Stimulated activated CD4-positive, alpha-beta T cell treated with anti-CD3 and anti-CD28 coated beads, Interleukin-2, amount 100 ng/mL, for 24 hours (primary cell): ENCODE data around the gene TPSG1.
"Not testable (repeated sequence)": the region's sequence is repeated elsewhere in the genome, so short reads cannot be mapped to it uniquely, and the experiment has no call there.

Source experiments
- DNase-seq, 2 donors: peaks; one replicate each; pipeline ENCODE4 v3.0.0-alpha.2; 2020

TPSG1 gene

DNA sequence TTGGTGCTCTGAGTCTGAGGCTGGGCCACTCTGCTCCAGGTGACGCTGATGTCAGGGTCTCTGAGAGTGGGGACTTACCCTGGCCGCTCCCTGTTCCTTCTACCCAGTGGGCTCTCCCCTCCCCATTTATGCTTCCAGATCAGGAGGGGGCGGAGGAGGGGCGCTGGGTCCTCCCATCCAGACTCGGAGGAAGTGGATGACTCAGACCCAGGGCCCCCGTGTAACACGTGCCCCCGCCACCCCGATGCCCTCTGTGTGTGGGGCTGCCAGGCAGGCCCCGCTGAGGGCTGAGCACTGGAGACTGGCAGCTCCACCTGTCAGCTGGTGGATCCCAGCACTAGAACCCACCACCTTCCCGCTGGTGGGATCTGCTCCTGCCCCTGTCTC, 5.0 kb upstream of the TPSG1 start, which contains the start of gene TPSB2:
Gene TPSB2, minus strand, starts transcription at position 101 of the 387 bp plus-strand sequence. CDS start 233 bp downstream, outside the sequence.
- not testable (repeated sequence) for DNase-seq

DNA sequence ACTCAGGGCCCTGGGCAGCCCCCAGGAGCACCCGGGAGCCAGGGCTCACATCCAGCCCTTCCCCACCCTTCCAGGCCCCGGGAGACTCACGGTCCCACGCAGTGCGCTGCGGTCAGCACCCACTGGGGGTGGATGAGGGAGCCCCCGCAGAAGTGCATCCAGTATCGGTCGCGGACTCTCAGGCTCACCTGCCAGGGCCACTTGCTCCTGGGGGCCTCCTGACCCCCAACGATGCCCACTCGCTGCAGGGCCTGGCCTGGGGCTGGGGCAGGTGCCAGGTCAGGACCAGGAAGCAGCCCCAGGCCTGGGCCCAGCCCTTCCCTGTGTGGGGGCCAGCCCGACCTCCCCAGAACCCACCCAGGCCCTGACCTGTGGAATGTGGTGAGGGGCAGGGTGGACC, 4.4 kb upstream of the TPSG1 start:
- not testable (repeated sequence) for DNase-seq

DNA sequence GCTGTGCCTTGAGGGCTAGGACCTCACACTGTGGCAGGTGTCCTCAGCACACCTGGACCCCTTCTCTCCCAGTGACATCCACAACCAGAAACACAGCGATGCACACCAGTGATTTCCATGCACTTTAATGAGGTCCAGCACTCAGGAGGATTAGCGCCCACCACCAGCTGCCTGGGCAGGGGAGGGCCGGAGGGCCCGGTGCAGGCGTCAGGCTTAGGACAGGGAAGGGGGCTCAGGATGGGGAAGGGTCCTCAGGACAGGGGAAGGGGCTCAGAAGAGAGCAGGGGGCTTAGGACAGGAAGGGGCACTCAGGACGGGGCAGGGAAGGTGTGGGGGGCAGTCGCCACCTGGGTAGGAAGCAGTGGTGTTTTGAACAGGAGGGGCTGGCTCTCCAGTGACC, 3.2 kb upstream of the TPSG1 start:
- DNase-seq = not testable (repeated sequence)

DNA sequence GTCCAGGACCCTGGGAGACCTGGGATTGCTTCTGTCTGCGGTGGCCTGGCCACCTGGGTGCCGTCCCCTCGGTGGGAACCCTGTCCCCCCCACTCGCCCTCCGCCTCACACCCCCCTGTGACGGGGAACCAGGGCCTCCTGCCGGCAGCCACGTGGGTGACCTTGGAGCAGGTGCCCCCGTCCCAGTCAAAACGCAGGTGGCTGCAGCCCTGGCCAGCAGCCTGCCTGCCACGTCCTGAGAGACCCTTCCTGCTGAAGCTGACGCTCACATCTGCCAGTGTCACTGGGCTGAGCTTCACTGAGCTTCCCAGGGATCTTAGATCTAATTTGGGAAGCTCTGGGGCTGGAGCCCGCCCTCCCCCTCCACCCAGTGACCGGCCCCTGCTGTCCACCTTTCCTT, 1.6 kb upstream of the TPSG1 start:
- not testable (repeated sequence) for DNase-seq

GRCh38 chr16:1225728-1226311, 752 bp upstream of the TPSG1 start:
- DNase-seq = not testable (repeated sequence)

GRCh38 chr16:1224558-1224957, 510 bp downstream of the TPSG1 start:
- DNase-seq = no peak

DNA sequence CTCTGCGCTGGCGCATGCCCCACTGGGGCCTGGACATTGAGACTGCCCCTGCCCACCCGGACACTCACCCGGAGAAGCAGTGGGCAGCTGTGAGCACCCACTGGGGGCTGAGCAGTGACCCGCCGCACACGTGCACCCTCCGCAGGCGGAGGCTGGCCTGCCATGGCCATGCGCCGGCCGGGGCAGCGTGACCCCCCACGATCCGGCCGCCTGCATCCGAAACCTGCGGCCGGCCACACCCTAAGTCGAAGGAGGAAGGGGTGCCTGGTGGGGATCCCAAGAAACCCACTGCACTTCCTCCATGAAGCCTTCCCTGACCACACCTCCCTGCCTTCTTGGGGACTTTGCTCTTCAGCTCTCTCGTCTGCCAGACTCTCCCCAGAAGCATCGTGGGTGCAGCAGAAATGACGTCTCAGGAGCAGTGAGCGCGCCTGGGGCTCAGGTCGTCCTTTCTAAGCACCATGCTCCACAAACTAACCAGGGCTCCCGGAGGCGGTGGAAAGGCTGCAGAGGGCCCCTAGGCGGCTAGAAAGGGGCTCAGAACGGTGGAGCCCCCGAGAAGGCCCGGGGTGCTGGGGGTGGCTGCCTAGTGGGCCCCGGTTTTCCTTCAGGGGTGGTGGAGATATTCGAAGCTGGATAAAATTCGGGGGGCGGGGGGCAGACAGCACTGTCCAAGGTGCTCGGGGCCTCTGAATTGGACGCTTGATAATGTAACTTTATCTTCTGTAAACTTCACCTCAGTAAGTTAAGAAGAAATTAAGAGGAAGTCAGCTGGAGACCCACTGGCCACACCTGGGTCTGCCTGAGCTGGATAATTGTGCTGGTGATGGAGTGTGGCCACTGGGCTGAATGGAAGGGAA, 1.5 kb downstream of the TPSG1 start:
- DNase-seq = no peak

GRCh38 chr16:1222553-1223354, 2.3 kb downstream of the TPSG1 start:
- DNase-seq = no peak

DNA sequence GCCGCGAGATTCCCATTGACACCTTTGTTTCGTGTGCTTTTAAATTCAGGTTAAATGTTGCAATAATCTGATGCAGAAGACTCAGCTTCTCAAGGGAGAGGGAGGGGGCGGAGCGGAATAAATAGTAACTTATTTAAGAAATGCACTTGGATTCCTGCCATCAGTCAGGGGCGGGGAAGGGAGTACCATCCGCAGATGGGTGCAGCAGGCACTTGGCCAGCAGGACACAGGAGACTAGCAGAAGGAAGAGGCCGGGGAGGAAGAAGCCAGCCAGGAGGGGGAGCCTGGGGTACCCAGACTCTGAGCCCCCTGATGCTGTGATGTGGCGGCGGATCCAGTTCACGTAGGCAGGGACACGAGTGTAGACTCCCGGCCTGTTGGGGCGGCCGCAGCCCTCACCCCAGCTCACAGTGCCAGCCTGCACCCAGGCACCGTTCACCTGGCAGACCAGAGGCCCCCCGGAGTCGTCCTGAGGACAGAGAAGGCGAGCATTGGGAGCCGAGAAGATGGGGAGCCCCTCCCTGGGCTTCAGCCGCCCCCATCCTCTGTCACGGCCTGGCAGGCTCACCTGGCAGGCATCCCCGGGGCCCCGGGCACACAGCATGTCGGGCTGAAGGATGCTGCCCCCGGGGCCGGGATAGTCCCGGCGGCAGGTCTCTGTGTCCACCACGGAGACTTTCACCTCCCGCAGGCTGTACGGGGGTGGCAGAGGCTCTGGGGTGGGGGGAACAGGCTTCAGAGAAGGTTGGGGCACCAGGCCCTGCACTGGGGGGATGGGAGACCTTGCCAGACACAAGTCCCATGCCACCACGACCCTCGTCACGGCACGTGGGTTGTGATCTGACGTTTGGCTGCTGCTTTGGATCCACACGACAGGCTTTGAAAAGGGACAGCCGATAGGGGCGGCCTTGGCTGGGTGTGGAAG, 3.2 kb downstream of the TPSG1 start:
- no peak for DNase-seq

DNA sequence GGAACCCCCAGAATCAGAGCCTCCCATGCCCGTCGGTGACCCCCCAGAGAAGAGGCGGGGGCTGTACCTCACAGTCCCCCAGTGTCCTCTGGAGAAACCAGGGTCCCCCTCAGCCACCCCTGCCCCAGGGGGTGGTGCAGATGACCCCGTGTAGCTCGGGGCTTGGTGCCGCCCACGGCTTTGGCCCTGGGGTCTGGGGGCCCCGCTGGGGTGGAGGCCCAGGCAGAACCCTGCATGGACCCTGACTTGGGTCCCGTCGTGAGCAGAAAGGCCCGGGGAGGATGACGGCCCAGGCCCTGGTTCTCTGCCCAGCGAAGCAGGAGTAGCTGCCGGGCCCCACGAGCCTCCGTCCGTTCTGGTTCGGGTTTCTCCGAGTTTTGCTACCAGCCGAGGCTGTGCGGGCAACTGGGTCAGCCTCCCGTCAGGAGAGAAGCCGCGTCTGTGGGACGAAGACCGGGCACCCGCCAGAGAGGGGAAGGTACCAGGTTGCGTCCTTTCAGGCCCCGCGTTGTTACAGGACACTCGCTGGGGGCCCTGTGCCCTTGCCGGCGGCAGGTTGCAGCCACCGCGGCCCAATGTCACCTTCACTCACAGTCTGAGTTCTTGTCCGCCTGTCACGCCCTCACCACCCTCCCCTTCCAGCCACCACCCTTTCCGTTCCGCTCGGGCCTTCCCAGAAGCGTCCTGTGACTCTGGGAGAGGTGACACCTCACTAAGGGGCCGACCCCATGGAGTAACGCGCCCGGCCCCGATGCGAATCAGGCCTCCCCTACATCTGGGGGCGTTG, 4.0 kb downstream of the TPSG1 start:
- no peak for DNase-seq

DNA sequence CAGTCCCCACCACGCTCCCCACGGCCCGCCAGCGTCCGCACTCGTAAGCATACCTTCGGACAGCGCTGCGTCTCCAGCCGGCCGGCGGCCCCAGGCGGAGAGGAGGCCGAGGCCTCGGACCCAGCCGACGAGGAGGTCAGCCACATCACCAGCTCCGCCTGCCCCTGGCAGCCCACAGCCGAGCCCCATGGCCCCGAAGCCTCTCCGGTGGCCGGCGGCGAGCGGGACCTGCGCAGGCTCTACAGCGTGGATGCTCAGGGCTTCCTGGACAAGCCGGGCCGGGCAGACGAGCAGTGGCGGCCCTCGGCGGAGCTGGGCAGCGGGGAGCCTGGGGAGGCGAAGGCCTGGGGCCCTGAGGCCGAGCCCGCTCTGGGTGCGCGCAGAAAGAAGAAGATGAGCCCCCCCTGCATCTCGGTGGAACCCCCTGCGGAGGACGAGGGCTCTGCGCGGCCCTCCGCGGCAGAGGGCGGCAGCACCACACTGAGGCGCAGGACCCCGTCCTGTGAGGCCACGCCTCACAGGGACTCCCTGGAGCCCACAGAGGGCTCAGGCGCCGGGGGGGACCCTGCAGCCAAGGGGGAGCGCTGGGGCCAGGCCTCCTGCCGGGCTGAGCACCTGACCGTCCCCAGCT, 4.9 kb downstream of the TPSG1 start:
- no peak for DNase-seq

- DNase-seq = no peak
Measured at GRCh38 chr16:1218930-1219611, 6.0 kb downstream of the TPSG1 start.

- DNase-seq = no peak
Measured at GRCh38 chr16:1218061-1218929, 6.8 kb downstream of the TPSG1 start.

DNA sequence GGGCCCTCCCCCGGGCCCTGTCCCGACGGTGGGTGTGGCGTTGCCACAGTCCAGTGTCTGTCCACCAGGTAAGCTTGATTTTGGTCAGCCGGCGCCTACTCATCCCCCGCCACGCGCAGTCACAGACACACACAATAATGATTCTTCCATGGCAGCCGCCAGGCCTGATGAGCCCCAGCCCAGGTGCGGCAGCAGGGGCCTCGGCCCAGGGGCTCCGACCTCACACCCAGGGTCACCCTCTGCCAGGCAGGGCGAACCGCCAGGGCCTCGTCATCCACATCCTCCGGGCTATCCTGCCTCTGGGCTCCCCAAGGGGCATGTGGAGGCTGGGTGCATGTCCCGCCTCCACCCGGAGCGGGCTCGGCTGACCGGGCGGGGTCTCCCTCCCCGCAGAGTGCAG, 7.5 kb downstream of the TPSG1 start:
- DNase-seq = no peak

DNA sequence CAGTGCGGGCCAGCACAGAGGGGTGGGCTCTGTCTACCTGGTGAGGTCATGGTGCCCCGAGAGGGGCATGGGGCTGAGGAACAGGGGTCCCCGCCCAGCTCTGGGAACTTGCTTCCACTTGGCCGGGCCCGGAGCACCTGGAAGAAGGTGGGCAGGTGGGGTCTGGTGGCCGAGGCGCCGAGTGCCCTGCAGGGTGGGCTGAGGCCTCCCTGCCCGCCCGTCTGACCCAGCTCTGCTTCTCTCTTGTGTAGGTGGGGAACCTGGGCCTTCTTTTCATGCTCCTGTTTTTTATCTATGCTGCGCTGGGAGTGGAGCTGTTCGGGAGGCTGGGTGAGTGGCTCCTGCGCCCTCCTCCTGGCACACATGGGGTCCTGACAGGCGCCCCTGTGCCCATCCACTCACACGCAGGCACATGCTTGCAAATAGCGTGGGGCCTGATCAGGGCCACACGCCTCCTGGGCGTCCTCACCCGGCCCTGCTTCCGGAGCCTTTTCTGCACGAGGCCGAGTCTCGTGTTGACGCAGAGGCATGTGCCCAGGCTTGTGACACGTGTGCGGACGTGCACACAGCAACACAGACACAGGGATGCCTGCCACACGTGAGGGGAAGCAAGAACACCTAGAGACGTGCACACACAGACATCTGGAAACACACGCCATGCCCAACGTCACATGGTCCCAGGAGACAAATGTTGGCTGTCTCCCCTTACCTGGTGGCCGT, 8.2 kb downstream of the TPSG1 start:
- no peak for DNase-seq

DNA sequence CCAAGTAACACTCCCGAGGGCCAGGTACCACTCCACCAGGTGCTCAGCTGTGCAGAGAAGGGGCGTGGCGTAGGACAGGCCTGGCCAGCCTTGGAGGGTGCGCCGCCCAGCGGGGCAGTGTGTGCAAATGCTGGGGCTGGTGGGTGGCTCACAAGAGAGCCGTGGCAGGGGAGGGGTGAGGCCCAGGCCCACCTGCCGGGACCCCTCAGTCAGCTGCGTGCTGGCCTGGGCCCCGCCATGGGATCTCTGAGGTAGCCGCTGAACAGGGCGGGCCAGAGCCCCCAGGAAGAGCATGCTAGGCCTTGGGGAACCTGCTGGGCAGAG, 8.8 kb downstream of the TPSG1 start:
- DNase-seq = no peak

DNA sequence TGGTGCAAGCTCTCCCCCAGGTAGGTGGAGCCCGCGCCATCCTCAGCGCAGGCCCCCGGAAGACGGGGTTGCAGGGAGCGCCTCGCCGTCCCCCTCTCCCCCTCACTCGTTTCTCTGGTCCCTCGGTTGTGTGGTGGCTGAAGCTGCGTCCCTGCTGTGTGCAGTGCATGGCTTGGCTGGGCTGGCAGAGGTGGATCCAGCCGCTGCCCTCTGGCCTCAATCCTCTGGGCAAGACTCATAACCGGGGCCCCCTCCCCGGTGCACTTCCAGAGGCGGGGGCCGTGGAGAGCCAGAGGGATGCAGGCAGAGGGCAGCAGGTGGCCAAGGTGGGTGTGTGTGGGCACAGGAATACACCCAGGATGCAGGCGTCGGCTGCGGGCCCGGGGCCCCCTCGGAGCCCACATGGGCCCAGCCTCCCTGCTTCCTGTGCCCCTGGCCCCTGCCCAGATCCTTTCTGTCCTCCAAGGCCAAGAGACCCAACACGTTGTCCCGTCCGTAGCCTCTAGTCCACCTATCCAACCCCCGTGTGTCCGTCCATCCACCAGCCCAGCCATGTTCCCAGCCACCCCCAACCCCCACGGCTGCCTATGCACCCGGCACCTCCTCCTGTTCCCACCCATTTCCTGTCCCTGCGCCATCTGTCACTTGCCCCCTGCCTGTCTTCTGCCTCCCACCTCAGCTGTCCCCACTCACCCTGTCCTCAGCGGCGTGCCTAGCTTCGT, 9.3 kb downstream of the TPSG1 start:
- no peak for DNase-seq

DNA sequence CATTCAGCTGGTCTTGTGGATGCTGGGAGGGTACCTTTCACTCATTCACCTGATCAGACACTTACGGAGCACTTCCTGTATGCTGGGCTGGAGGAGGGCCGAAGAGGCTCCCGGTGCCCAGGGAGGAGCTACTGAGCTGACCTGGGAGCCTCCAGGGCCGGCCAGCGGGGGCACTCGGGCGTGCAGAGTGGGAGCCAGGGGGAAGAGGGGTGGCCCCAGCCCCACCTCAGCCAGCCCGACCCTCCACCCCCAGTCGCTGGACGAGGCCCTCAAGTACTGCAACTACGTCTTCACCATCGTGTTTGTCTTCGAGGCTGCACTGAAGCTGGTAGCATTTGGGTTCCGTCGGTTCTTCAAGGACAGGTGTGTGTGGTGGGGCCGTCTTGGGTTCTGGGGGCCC, 10.3 kb downstream of the TPSG1 start:
- DNase-seq = no peak
